H1 (cell line): ENCODE data around the gene SPRING1.

Experiments
- POLR2A ChIP-seq, 2 experiments: IDR thresholded peaks; 1 replicate in 1 of 2; 2 replicates in 1 of 2; pipeline ENCODE4 v1.6.1; 2011; ENCODE audit warnings: low read depth in 2 of 2, low read length in 2 of 2, mild to moderate bottlenecking in 2 of 2; ENCODE audit errors: control extremely low read depth in 1 of 2
- RAD21 ChIP-seq, 2 experiments: IDR thresholded peaks in 1 of 2; conservative IDR thresholded peaks in 1 of 2; 2 replicates each; pipeline ENCODE4 v1.6.1; 2011; ENCODE audit warnings: low read depth in 2 of 2, low read length in 2 of 2, improper control_type of control experiment in 1 of 2, inconsistent platforms in 1 of 2, mild to moderate bottlenecking in 1 of 2, moderate library complexity in 1 of 2

DNA sequence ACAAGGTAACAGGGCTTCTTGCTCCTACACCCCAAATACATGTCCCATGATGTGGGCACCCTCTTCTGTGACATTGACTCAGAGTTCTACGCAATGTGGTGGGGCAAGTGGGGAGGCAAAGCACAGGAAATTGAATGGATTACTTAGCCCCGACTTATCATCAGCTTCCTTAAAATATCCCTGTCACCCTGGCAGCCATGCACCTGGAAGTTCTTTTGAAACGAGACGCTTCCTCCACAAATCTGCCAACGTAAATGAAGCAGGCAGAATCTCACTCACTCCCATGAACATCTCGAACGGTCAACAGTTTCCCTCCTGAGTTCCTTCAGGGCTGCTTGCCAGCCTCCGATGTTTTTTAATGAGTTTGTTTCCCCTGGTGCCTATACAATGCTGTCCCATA is 33.8 kb upstream of the SPRING1 start:
- TF ChIP-seq POLR2A (IDR thresholded peaks at IDR 0.05; ENCODE audit: control extremely low read depth in 1 of 2, low read depth in 2 of 2, low read length in 2 of 2) (no peak), RAD21 (IDR thresholded peaks at IDR 0.05 in 1 of 2, conservative IDR thresholded peaks at IDR 0.05 in 1 of 2; ENCODE audit: low read depth in 2 of 2, low read length in 2 of 2) (no peak)
